Renal cortical epithelial cell (primary cell): Measurements from ENCODE around the gene UBXN7. TPM values are rescaled to one million over a fixed set of nuclear protein-coding genes. Genes with fewer than 3 reads are reported as not detected.
"Not testable (repeated sequence)": the region's sequence is repeated elsewhere in the genome, so short reads cannot be mapped to it uniquely, and the experiment has no call there.

Experiments
- DNase-seq: peaks from one replicate; pipeline ENCODE4 v3.0.0-alpha.2; 2011; ENCODE audit warnings: low read depth
- total RNA-seq: library from RNA; depleted of rRNA; stranded (reverse); fragments of >200 nt; gene quantifications from 2 replicates; pipeline ENCODE4 v1.2.3, GENCODE V29; 2014

Gene UBXN7, protein sequence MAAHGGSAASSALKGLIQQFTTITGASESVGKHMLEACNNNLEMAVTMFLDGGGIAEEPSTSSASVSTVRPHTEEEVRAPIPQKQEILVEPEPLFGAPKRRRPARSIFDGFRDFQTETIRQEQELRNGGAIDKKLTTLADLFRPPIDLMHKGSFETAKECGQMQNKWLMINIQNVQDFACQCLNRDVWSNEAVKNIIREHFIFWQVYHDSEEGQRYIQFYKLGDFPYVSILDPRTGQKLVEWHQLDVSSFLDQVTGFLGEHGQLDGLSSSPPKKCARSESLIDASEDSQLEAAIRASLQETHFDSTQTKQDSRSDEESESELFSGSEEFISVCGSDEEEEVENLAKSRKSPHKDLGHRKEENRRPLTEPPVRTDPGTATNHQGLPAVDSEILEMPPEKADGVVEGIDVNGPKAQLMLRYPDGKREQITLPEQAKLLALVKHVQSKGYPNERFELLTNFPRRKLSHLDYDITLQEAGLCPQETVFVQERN
- total RNA-seq = 13.9 and 31.6 TPM in 2 replicates

DNA sequence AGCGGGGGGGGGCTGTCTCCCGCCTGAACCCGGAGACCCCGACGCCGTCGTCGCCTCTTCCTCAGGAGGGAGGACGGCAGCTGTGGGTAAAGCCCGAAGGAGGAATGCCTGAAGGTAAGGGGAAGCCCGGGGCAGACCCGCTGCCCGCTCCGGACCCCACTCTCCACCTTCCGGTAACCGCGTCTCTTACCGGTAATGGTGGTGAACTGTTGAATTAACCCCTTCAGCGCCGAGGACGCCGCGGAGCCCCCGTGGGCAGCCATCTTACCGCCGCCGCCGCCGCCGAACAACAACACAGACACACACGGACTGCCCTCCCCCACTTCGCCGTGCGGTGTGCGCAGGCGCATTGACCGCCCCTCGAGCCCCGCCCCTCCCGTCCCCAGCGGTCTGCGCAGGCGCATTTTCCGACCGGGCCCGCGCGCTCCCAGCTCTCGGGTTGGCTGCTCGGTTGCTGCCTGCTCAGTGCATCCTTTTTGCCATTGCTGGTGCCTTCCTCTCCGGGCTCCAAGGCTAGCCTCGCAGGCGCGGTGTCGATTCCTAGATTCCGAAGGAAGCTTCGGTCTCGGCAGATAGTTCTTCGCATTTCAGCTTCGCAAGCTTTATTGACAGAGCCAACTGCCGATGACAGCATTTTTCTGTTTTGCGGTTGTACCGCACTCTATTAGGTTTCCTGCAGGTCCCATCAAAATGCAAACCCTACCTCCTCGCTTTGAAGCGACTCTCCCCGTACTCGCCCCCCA is at the start of gene UBXN7:
TSS of gene UBXN7 (minus strand) at position 291 of the 743 bp plus-strand sequence. CDS start at position 263, 28 bp downstream.
- DNase-seq = peak; percentile 75

DNA sequence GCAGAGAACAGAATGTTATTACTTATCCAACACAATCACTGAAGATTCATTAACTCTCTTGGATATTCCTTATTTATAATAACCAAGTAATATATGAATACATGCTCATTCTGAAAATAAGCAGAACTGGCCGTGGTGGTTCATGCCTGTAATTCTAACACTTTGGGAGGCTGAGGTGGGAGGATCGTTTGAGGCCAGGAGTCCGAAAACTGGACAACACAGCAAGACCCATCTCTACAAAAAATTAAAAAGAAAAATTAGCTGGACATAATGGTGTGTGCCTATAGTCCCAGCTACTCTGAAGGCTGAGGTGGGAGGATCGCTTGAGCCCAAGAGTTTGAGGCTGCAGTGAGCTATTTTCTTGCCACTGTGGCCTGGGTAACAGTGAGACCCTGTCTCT is 45.5 kb upstream of the UBXN7 start:
- DNase-seq = no peak

DNA sequence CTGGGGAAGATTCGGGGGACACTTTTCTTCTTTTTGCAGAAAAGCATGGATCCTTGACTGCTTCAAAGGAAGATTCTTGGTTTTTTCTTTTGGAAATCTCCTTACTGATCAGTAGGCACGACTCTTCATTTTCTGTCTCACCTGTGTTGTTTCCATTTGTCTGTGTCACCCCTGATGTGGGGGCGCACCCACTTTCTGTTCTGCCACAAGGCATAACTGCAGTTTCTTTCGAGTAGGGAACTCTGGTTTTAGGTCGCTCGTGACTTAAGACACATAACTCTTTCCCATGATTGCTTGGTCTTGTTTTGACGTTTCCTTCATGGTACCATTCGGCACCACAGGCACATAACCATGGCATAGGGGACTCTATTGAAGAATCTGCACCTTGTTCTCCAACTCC is 40.1 kb upstream of the UBXN7 start:
- no peak for DNase-seq

DNA sequence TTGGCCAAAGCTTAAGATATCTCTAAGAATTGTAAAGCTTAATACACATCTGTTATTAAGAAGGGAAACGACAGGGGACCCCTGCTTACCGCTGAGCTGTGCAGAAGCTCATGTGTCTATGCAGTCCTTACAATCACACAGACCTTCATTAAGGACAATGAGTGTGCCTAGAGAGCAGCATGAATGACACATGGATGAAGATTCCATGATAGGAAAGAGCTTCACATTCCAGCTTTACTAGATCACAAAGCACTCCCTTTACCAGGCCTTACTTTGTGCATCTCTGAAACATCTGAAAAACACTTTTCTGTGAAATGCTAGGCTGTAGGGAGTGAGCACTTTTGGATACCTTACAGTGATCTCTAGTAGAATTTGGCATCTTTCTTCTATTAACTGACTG is 39.3 kb upstream of the UBXN7 start:
- DNase-seq = no peak

DNA sequence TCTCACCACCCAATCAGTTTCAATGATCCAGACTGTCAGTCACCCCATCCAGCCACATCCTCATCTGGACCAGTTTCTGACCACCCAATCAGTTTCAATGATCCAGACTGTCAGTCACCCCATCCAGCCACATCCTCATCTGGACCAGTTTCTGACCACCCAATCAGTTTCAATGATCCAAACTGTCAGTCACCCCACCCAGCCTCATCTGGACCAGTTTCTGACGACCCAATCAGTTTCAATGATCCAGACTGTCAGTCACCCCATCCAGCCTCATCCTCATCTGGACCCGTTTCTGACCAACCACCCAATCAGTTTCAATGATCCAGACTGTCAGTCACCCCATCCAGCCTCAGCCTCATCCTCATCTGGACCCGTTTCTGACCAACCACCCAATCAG is 38.0 kb upstream of the UBXN7 start:
- not testable (repeated sequence) for DNase-seq

DNA sequence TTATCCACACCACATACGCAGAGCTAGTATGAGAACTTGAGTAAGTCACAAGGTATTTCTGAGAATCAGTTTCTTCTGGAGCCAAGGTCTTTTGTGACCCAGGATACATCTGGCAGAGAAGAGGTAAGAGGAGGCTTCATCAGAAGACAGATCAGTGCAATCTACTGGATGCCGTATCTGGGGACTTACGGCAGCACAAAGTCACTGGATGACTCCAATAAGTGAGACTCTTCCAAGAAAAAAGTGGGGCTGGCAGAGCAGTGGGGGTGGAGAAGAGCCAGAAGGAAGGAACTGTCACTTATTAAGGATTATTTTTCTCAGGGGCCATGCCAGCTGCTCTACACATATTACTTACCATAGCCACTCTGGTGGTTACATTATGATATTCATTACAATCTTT is 31.6 kb upstream of the UBXN7 start:
- DNase-seq = no peak

DNA sequence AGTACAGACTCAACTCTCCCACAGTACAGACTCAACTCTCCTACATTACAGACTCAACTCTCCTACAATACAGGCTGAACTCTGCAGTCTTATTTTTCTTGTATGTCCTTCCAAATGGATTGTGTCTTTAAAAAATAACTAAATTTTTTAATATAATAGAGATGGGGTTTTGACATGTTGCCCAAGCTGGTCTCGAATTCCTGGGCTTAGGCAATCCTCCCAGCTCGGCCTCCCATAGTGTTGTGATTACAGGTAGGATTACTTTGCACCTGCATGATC is 31.2 kb upstream of the UBXN7 start:
- DNase-seq = no peak

DNA sequence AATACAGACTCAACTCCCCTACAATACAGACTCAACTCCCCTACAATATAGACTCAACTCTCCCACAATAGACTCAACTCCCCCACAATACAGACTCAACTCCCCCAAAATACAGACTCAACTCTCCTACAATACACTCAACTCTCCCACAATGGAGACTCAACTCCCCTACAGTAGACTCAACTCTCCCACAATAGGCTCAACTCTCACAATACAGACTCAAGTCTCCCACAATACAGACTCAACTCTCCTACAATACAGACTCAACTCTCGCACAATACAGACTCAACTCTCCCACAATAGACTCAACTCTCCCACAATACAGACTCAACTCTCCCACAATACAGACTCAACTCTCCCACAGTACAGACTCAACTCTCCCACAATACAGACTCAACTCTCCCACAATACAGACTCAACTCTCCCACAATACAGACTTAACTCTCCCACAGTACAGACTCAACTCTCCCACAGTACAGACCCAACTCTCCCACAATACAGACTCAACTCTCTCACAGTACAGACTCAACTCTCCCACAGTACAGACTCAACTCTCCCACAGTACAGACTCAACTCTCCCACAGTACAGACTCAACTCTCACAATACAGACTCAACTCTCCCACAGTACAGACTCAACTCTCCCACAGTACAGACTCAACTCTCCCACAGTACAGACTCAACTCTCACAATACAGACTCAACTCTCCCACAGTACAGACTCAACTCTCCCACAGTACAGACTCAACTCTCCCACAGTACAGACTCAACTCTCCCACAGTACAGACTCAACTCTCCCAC is 30.7 kb upstream of the UBXN7 start:
- DNase-seq = not testable (repeated sequence)

DNA sequence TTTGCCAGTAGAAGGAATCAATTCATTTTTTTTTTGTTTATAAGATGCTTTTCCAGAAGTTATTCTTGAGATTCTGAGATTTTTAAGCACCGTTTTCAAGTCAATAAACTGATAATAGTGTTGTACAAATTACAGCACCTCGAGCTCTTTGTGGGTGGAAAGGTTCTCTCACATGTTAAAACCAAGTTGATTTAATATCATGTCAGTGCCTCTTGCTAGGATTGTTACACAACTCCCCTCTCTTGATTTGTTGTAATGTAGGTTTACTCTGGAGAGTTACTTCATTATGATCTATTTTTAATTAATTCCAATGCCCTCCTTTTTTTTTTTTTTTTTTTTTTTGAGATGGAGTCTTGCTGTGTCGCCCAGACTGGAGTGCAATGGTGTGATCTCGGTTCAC is 25.8 kb upstream of the UBXN7 start:
- DNase-seq = no peak

DNA sequence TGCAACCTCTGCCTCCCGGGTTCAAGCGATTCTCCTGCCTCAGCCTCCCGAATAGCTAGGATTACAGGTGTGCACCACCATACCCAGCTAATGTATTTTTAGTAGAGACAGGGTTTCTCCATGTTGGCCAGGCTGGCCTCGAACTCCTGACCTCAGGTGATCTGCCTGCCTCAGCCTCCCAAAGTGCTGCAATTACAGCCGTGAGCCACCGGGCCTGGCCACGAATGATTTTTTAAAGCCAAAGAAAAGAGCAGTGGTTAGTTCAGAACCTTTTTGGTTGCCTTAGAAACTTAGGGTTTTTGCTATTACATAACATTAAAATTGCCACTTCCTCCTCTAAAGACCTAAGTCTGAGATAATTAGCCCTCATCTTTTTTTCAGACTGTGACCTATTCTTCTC is 25.2 kb upstream of the UBXN7 start:
- DNase-seq = not testable (repeated sequence)

DNA sequence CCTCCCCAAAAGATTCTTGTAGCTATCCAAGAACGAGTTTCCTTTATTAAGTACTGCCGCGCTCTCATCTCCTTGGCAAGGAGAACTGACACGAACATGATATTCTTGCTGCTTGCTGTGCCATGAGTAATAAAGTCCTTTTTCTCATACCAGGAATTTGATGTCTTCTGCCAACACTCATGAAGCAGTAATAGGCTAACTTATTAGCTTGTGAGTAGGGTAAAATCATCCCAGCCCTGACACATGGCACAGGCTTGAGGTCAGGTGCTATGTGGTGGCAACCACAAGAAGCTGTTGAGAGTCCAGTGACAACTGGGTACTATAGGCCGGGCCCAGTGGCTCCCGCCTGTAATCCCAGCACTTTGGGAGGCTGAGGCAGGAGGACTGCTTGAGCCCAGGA is 22.7 kb upstream of the UBXN7 start:
- DNase-seq = peak; percentile 33

DNA sequence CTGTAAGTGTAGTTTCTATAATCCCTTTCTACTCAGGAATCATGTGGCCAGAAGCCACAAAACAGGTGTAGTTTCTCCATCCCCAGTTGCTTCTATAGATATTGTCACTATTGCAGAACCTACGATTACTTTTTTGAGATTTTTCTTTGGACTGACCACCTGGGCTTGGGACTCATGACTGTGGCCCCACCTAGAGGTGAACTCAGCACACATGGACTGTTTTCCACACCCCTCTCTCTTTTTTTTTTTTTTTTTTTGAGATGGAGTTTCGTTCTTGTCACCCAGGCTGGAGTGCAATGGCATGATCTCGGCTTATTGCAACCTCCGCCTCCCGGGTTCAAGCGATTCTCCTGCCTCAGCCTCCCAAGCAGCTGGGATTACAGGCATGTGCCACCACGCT is 13.2 kb upstream of the UBXN7 start:
- DNase-seq = not testable (repeated sequence)

DNA sequence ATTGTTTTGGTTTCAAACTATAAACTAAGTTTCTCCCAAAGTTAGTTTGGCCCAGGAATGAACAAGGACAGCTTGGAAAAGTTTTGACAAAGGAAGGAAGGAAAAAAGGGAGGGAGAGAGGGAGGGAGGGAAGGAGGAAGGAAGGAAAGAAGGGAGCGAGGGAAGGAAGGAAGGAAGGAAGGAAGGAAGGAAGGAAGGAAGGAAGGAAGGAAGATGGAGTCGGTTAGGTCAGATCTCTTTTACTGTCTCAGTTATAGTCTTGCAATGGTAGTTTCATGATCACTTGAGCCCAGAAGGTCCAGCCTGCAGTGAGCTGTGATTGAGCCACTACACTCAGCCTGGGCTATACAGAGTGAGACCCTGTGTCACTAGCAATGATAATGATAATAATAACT is 12.3 kb upstream of the UBXN7 start:
- DNase-seq = no peak

DNA sequence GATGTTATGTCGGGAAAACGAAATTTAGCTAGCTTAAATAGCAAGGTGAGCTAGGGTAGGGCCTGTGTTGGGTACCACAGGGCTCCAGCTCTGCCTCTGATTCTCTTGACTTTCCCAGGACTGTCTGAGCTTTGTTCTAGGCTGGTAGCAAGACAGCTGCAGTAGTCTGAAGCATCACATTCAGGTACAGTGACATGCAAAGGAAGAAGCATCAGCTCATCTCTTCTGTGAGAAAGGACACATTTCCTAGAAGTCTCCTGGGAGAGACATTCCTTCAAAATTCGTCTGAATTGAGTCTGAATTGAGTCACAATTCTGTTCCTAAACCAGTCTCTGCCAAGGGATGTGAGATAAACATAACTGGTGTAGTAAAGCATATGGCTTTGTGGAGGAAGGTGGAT is 8.5 kb upstream of the UBXN7 start:
- DNase-seq = no peak

DNA sequence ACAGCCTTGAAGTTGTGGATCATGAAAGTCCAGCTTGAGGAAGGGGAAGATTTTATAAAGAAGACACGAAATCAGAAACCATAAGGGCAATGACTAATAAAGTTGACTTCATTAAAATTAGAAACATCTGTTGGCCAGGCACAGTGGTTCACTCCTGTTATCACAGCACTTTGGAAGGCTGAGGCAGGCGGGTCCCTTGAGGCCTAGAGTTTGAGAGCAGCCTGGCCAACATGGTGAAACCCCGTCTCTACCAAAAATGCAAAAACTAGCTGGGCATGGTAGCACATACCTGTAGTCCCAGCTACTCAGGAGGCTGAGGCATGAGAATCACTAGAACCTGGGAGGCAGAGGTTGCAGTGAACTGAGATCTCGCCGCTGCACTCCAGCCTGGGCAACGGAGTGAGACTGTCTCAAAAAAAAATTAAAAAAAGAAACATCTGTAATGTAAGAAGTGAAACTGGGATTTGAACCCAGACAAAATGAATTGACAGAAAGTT is 7.9 kb upstream of the UBXN7 start:
- DNase-seq = no peak

DNA sequence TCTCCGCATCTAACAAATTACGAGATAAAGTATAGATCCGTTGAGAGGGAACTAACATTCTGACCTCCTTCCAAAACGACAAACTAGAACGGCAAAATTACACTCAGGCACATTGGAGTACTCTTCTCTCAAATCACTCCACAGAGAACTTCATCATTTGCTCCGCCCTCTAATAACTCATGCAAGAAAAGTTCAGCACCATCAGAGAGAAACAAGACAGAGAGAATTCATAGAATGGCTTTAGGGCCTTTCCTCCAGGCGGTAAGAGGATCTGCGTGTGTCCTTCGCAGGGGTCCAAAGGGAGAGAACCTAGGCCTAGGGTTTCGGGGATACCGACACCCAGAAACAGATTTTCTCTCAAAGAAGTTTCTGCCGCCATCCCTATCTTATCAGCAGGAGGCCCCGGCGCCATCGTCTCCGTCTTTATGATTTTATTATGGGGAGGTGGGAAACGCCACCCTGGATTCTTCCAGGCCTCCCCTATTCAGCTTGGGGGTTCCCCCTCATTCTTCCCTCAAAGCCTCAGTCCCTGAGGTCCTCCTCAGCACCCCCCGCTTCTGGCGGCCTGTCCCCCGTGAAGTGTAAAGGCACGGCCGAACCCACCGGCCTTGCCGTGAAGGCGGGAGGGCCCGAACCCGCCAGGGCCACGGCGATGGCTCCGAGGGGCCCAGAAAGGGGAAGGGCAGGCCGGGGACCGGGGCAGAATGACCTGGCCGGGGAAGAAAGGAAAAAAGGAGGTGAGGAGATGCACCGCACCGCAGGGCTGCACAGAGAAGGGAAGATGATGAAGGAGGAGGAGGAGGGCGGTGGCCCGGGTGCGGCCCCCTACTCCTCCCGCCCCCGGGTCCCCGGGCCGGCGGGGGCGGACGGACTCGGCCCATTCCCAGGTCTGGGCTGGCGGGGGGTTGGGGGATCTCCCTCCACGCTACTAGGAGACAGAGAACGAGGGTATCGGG is 768 bp downstream of the UBXN7 start:
- DNase-seq = peak; percentile 71

DNA sequence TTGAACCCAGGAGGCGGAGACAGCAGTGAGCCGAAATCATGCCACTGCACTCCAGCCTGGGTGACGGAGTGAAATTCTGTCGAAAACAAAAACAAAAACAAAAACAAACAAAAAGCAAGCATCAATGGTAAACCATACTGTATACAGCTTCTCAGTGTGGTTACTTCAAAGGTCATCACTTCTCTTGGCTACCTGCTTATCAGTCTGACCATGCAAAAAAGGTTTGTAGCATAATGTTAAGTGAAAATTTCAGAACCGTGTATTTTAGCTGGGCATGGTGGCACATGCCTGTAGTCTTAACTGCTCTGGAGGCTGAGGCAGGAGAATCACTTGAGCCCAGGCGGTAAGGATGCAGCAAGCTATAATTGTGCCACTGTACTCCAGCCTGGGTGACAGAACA is 4.2 kb downstream of the UBXN7 start:
- DNase-seq = no peak

DNA sequence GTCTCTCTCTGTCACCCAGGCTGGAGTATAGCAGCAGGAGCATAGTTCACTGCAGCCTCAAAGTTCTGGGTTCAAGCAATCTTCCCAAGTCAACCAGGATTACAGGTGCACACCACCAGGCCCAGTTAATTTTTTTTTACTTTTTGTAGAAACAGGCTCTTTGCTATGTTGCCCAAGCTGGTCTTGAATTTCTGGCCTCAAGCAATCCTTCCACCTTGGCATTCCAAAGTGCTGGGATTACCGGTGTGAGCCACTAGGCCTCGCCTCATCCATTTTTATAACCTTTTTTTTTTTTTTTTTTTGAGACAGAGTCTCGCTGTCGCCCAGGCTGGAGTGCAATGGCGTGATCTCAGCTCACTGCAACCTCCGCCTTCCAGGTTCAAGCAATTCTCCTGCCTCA is 7.8 kb downstream of the UBXN7 start:
- DNase-seq = not testable (repeated sequence)

DNA sequence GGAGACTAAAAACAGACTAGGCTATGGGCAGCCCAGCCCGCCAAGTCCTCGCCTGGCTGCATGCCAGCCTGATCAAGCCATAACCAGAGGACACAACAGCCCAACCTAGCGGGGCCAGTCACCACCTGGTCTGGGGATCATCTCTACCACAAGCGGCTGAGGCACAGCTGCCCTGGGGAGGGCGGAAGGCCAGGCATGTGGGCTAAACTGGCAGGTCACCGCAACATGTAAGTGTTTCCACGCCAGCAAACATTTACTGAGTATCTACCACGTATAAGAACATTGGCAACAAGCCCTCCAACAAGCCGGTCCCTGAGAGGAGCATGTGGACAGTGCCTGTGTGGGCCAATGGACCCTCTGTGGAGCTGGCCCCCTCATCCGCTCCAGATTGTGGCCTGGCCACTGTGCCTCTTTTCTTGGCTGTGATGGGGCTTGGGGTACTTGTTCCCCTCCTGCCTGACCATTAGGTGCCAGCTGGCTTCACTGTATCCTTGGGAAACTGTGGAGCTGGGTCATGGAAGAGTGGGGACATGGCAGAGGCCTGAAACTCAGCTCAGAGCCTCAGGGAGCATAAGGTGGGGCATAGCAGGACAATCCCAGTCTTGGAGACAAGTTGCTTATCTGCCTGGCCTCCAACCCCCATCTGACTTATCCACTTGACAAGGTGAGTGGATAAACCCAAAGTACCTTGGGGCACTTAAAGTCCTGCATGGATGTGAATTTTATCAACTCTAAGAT is 9.0 kb downstream of the UBXN7 start:
- no peak for DNase-seq

DNA sequence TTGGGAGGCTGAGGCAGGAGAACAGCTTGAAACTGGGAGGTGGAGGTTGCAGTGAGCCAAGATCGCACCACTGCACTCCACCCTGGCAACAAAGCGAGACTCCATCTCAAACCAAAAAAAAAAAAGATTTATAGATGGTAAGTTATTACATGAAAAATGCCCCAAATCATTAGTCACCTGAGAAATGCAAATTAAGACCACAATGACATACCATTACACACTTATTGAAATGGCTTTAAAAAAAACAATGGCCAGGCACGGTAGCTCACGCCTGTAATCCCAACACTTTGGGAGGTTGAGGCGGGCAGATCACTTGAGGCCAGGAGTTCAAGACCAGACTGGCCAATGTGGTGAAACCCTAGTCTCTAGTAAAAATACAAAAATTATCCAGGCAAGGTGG is 10.6 kb downstream of the UBXN7 start:
- DNase-seq = not testable (repeated sequence)
